ENCODE results near the gene ROCK2.
"Not testable (repeated sequence)": the region's sequence is repeated elsewhere in the genome, so short reads cannot be mapped to it uniquely, and the experiment has no call there.

ROCK2 gene

DNA sequence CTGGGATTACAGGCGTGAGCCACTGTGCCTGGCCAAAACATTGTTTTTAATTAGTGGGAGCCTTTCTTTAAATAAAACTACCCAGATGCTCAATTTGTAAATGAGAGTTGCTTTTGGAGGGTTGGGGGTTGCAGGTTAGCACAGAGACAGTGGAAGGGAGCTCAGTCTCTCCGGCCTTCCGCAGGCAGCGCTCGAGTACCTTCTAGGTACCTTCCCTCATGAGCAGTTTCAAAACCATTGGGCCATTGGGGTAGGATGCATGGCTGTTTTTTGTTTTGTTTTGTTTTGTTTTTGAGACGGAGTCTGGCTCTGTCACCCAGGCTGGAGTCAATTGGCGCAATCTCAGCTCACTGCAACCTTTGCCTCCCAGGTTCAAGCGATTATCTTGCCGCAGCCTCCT is 170.2 kb downstream of the ROCK2 start:
- DNase-seq: no peak

DNA sequence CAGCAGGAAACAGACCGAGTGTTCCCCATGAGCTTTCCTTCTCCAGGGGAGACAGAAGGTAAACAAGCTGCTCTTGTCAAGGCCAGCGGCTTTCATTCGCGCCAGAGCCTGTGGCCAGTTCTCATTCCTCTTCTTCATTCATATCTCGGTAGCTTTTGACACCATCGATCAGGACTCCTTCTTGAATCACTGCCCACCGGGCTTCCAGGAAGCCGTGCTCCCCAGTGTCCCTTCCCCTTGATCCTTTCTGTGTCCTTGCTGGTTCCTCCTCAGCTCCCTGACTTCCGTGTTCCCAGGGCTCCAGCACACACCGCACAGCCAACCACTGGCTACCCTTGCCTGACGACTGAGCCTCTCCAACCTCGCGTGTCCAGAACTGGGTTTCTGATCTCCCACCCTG is 175.1 kb downstream of the ROCK2 start:
- DNase-seq: no peak

- DNase-seq: no peak
Observed at GRCh38 chr2:11168488-11168887, 175.9 kb downstream of the ROCK2 start.

DNA sequence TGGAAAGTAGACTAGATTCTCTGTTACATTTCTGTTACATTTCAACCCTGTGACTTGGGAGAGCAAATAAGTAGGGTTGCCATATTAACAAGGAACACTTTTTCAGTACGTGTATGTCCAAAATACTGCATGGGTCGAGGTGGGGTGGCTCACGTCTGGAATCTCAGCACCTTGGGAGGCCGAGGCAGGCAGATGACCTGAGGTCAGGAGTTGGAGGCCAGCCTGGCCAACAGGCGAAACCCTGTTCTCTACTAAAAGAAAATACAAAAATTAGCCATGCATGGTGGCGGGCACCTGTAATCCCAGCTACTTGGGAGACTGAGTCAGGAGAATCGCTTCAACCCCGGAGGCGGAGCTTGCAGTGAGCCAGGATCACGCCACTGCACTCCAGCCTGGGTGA is 178.0 kb downstream of the ROCK2 start:
- DNase-seq: no peak

DNA sequence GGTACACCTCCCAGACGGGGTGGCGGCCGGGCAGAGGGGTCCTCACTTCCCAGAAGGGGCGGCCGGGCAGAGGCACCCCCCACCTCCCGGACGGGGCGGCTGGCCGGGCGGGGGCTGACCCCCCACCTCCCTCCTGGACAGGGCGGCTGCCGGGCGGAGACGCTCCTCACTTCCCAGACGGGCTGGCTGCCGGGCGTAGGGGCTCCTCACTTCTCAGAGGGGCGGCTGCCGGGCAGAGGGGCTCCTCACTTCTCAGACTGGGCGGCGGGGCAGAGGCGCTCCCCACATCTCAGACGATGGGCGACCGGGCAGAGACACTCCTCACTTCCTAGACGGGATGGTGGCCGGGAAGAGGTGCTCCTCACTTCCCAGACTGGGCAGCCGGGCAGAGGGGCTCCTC is 179.4 kb downstream of the ROCK2 start:
- not testable (repeated sequence) for DNase-seq

DNA sequence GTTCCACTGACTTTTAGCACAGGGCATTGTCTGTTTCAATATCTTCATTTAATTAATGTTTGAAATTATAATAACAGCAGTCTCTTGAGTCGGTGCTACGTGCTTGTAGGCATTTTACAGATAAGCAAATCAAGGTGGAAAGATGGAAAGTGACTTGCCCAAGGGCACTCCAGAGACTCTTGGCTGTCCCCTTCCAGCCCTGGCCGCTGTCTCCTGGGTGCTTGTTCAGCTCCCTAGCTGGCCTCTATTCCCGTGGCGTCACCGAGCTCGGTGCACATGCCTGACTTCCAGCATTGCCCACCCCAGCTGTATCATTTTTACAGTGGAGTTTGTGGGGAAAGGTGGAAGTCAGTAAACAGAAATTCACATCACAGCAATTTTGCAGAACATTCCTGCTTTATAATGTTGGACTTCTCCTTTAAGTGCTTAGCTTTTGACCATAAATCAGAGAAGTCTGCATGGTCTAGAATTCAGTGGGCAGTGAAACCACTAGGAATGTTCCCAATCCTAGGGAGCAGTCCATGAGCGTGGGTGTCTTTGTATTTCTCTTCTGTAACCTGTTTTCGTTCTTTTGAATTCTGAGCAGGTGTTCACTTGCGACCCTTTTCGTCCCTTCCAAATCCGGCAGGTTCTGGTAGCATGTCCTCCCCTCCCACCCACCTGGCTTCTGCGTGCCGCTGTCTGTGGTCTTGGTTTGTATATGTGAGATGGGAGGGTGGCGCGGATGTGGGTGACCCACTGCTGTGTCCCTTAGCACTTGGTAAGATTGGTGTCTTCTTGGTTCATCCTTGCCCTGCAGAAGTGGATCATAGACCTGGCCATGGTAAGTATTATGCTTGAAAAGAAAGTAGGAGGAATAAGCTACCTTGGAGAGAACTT is 180.8 kb downstream of the ROCK2 start:
- no peak for DNase-seq

DNA sequence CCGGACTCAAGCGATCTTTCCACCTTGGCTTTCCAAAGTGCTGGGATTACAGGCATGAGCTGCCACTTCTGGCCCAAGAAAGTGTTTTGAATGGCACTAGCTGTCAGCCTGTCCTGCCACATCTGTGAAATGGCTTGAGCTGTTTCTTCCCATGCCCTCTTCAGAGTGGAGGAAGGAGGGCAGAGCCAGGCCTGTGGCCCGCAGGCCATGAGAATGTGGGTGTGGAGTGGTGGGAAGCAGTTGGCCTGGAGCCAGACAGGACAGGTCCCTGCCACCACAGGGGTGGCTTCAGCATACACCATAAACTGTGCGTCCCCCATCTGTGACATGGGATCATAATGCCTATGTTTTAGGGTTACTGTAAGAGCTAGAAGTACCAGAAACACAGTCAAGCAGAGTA is 182.7 kb downstream of the ROCK2 start:
- DNase-seq: no peak

GRCh38 chr2:11160731-11161455 is 183.5 kb downstream of the ROCK2 start:
- peak; percentile 67 for DNase-seq

- no peak for DNase-seq
Observed at GRCh38 chr2:11160256-11160655, 184.2 kb downstream of the ROCK2 start.

DNA sequence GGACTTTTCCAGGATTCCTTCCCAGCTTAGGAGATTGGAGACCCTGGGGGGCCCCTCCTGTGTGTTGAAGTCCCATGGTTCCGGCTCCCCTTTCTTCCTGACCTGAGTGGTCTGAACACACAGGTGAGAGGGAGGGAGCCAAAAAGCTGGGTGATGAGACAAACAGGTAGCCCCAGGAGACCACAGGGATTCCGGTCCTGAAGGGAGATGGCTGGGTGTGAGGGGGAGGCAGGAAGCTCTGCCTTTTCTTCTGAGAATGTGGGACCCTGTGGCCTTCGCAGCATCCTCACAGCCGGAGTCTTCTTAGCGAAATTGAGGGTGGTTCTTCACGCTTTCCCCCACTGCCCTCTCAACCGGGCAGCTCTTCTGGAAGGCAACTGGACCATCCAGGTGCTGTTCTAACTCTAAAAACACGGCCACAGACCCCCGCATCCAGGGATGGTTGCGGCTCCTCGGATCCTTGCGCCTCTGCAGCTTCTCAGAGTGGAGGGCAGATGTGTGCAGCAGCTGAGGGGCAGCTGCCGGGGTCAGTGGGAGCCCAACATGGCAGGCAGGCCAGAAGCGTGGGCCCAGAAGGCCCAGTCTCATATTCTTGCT is 184.8 kb downstream of the ROCK2 start:
- no peak for DNase-seq

DNA sequence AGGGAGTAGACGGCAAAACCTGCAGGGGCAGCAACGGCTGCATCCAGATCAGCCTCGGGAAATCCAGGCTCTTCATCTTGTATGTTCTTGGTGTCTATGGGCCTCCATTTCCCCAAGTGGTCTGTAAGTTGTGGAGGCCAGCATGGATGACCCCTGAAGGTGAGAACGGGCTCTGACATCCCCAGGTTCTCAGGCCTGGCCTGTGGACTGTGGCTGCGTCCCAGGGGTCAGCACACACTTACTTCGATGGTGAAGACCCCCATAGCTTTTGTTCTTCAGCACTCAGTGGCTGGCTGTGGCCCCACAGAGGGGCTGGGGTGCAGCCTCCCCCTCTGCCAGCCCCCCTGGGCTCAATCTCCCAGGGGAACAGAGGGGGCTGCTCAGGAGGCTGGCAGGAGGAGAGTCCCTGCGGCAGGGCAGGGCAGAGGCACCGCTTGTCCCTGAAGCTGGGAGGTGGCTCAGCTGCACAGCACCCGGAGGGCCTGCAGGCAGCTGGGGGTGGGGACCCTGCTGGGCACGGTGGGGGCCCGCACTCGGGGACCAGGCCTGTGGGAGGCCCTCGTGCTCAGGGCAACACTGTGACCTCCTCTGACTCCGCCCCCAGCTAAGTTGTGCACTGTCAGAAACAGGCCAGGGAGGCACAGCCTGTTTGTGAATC is 185.4 kb downstream of the ROCK2 start:
- no peak for DNase-seq

DNA sequence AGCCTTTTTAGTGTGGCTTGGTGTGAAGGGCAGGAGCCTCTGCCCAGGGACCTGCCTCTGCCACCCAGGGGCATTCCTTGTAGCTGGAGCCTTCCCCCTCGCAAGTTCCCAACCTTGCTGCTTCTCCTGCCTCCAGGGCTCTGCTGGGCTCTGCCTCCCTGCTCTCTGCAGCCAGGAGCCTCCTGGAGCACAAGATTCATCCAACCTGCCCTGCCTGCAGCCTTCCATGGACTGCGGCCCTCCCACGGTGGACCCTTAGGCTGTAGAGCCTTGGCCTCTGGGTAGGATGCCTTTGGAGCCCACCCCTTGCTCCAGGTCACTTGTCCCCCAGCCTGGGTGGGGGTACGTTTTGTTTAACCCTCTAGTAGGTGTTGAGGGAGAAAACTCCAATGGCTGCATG is 186.7 kb downstream of the ROCK2 start:
- no peak for DNase-seq

DNA sequence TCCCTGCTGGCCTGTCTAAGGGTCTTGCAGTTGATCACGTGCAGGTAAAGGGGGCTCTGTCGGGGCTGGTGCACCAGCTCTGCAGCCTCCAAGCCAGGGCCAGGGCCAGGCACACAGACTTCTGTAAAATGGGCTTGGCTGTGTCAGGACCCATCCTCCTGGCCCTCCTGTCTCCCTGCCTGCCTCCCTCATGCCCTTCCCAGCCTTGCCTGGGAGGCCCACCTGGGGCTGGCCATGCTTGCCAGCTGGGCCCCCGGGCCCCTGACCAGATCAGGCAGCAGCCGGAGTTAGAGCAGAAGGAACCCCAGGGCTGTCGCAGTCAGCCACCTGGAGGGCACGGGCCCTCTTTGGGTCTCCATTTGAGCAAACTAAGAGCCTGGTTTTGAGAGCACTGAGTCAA is 187.1 kb downstream of the ROCK2 start:
- no peak for DNase-seq

GRCh38 chr2:11156396-11157075 is 187.9 kb downstream of the ROCK2 start:
- no peak for DNase-seq

GRCh38 chr2:11155381-11156035 is 188.9 kb downstream of the ROCK2 start, which contains the start of gene SLC66A3:
Gene SLC66A3 (plus strand): TSS chr2:11155467. CDS start chr2:11155547, 80 bp downstream.
- peak; percentile 28 for DNase-seq

DNA sequence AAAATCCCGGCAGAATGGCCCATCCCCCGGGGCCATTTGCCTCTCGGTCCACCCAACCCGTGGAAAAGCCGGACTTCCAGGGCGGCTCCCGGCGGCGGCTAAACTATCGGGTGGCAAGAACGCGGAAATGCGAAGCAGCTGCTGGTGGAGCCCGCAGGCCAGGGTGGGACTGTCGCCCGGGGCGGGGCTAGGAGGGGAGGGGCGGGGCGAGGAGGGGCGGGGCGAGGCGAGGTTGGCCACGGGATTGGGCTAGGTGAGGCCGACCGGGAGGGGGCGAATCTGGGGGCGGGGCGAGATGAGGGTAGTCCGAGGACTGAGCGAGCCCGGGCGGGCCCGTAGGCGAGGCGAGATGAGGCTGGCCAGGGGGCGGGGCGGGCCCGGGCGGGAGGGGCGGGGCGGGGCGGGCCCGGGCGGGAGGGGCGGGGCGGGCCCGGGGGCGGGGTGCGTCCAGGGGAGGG is 189.5 kb downstream of the ROCK2 start:
- peak; percentile 99 for DNase-seq

GRCh38 chr2:11154016-11154922 is 190.2 kb downstream of the ROCK2 start:
- peak; percentile 42 for DNase-seq

- no peak for DNase-seq
Observed at GRCh38 chr2:11152591-11152990, 191.8 kb downstream of the ROCK2 start.

GRCh38 chr2:11147263-11147662 is 197.2 kb downstream of the ROCK2 start:
- no peak for DNase-seq

DNA sequence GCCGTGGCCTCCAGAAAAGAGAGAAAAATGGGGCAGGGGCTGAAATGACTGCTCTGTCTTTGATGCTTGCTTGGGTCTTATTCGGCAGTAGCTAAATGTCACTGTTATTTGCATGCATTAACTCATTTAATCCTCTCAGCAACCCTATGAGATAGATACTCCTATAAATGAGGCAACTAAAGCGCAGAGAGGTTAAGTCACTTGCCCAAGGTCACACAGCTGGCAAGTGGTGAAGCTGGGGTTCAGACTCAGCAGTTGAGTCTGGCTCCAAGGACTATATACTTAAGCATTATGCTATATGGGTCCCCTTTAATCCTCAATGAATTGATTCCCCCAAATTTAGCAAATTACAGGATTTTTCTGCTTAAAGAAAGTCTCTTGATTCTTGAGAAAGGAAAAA is 198.4 kb downstream of the ROCK2 start:
- no peak for DNase-seq

- peak; percentile 69 for DNase-seq
Observed at GRCh38 chr2:11145350-11145749, 199.1 kb downstream of the ROCK2 start.
